HEK293T (cell line): ENCODE data around the gene FBXL19.
A peak's percentile ranks its signal among the peaks of the same experiment; 100 is the strongest.

Experiments used
- CTCF ChIA-PET: fragments of 350-600 bp; formaldehyde crosslinking; extraction: SDS; loops from one replicate; lab custom pipeline; 2021; ENCODE audit warnings: antibody characterized with exemption, inconsistent platforms; lab: Yijun Ruan, JAX
- POLR2A ChIA-PET: fragments of 350-600 bp; formaldehyde crosslinking; extraction: SDS; loops from one replicate; lab custom pipeline; 2020; ENCODE audit warnings: antibody characterized with exemption, inconsistent platforms; lab: Yijun Ruan, JAX
- DNase-seq: peaks from one replicate; pipeline ENCODE4 v3.0.0; 2012; ENCODE audit warnings: mixed read lengths; ENCODE audit errors: extremely low spot score
- ARNT ChIP-seq: fragments of 450-650 bp; IDR thresholded peaks from 2 replicates; pipeline ENCODE4 v1.6.1; 2017; ENCODE audit warnings: mild to moderate bottlenecking
- BHLHE40 ChIP-seq: fragments of 450-650 bp; IDR thresholded peaks from 2 replicates; pipeline ENCODE4 v1.6.1; 2016; ENCODE audit warnings: mild to moderate bottlenecking, moderate library complexity, borderline replicate concordance
- CTBP1 ChIP-seq: fragments of 450-650 bp; IDR thresholded peaks from 2 replicates; pipeline ENCODE4 v1.6.1; 2016; ENCODE audit warnings: borderline replicate concordance
- ELF4 ChIP-seq: fragments of 450-650 bp; IDR thresholded peaks from 2 replicates; pipeline ENCODE4 v1.6.1; 2017; ENCODE audit warnings: antibody characterized with exemption
- FOXA1 ChIP-seq: fragments of 450-650 bp; IDR thresholded peaks from 2 replicates; pipeline ENCODE4 v1.6.1; 2016; ENCODE audit warnings: mild to moderate bottlenecking
- FOXK2 ChIP-seq: fragments of 450-650 bp; IDR thresholded peaks from 2 replicates; pipeline ENCODE4 v1.6.1; 2016; ENCODE audit warnings: mild to moderate bottlenecking
- FOXM1 ChIP-seq: fragments of 450-650 bp; IDR thresholded peaks from 2 replicates; pipeline ENCODE4 v1.6.1; 2017; ENCODE audit warnings: mild to moderate bottlenecking, borderline replicate concordance
- HDGF ChIP-seq: fragments of 450-650 bp; IDR thresholded peaks from 2 replicates; pipeline ENCODE4 v1.6.1; 2017; ENCODE audit warnings: antibody characterized with exemption, borderline replicate concordance
- L3MBTL2 ChIP-seq: fragments of 450-650 bp; conservative IDR thresholded peaks from 2 replicates; pipeline ENCODE4 v1.6.1; 2016; ENCODE audit warnings: mild to moderate bottlenecking
- LEF1 ChIP-seq: fragments of 450-650 bp; IDR thresholded peaks from 2 replicates; pipeline ENCODE4 v1.6.1; 2017; ENCODE audit warnings: mild to moderate bottlenecking, borderline replicate concordance
- NFRKB ChIP-seq: fragments of 450-650 bp; IDR thresholded peaks from 2 replicates; pipeline ENCODE4 v1.6.1; 2016; ENCODE audit warnings: mild to moderate bottlenecking, moderate library complexity
- PKNOX1 ChIP-seq: fragments of 450-650 bp; IDR thresholded peaks from 2 replicates; pipeline ENCODE4 v1.6.1; 2016
- SP1 ChIP-seq: fragments of 450-650 bp; IDR thresholded peaks from 2 replicates; pipeline ENCODE4 v1.6.1; 2017
- SUZ12 ChIP-seq: fragments of 450-650 bp; IDR thresholded peaks from 2 replicates; pipeline ENCODE4 v1.6.1; 2016; ENCODE audit warnings: mild to moderate bottlenecking
- TARDBP ChIP-seq: fragments of 450-650 bp; IDR thresholded peaks from 2 replicates; pipeline ENCODE4 v1.6.1; 2016
- ZNF384 ChIP-seq: fragments of 450-650 bp; IDR thresholded peaks from 2 replicates; pipeline ENCODE4 v1.6.1; 2016

The FBXL19 gene

GRCh38 chr16:30974348-30974747, 51.0 kb downstream of the FBXL19 start:
- CTCF ChIA-PET, result interaction anchor here (0.7 kb wide), 1 partner anchor 95 kb away, joined by 3 read pairs; no protein-coding TSS in a partner anchor
- POLR2A ChIA-PET, result no interaction called here
- DNase-seq, result no peak
- TF ChIP-seq BHLHE40 (no peak), PKNOX1 (no peak), SUZ12 (no peak), LEF1 (no peak), ARNT (no peak), FOXK2 (no peak)

- TF ChIP-seq TARDBP, result no peak
- TF ChIP-seq HDGF, result no peak
- POLR2A ChIA-PET, result interaction anchor here (1.3 kb wide), 1 partner anchor 10 kb away, joined by 3 read pairs; no protein-coding TSS in a partner anchor
- no peak for DNase-seq
- CTCF ChIA-PET, result no interaction called here
Measured at GRCh38 chr16:30976486-30976885, 53.1 kb downstream of the FBXL19 start.

GRCh38 chr16:30977502-30977901, 54.1 kb downstream of the FBXL19 start:
- peak; percentile 80 for DNase-seq
- TF ChIP-seq TARDBP (no peak), FOXM1 (no peak), ZNF384 (no peak), ELF4 (no peak), BHLHE40 (no peak), ARNT (no peak), CTBP1 (no peak), L3MBTL2 (no peak), HDGF (no peak), PKNOX1 (no peak), FOXK2 (no peak), NFRKB (no peak), SUZ12 (no peak)
- ChIA-PET CTCF (interaction anchor here (0.9 to 1.7 kb wide), 4 partner anchors 19 to 1159 kb away, joined by 3 to 5 read pairs (median 4); no protein-coding TSS in a partner anchor), POLR2A (interaction anchor here (1.3 kb wide), 1 partner anchor 11 kb away, joined by 3 read pairs; no protein-coding TSS in a partner anchor)

DNA sequence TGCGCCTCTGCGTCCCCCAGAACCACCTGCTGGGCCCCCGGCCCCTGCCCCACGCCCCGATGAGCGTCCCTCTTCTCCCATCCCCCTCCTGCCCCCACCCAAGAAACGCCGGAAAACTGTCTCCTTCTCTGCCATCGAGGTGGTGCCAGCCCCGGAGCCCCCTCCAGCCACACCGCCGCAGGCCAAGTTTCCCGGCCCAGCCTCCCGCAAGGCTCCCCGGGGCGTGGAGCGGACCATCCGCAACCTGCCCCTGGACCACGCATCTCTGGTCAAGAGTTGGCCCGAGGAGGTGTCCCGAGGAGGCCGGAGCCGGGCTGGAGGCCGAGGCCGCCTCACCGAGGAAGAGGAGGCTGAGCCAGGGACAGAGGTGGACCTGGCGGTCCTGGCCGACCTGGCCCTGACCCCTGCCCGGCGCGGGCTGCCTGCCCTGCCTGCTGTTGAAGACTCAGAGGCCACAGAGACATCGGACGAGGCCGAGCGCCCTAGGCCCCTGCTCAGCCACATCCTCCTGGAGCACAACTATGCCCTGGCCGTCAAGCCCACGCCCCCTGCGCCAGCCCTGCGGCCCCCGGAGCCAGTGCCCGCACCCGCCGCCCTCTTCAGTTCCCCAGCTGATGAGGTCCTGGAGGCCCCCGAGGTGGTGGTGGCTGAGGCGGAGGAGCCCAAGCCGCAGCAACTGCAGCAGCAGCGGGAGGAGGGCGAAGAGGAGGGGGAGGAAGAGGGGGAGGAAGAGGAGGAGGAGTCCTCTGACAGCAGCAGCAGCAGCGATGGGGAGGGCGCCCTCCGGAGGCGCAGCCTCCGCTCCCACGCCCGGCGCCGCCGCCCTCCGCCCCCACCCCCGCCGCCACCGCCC, 56.0 kb downstream of the FBXL19 start:
- ChIA-PET CTCF (no interaction called here), POLR2A (no interaction called here)
- TF ChIP-seq LEF1 (no peak), CTBP1 (no peak), PKNOX1 (no peak), L3MBTL2 (no peak), FOXA1 (no peak), FOXM1 (no peak), ELF4 (no peak), TARDBP (no peak), ZNF384 (no peak), SUZ12 (no peak), SP1 (no peak), BHLHE40 (no peak), ARNT (no peak), NFRKB (no peak), HDGF (no peak), FOXK2 (no peak)
- no peak for DNase-seq

DNA sequence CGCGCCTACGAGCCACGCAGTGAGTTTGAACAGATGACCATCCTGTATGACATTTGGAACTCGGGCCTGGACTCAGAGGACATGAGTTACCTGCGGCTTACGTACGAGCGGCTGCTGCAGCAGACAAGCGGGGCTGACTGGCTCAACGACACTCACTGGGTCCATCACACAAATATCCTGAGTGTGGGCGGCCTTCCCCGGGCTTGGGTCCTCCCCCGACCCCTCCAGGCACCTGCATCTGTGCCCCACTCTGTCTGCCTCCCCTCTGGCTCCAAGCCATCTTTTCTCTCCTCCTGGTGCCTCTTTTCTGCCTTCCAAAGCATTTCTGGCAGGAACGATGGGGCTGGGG, 56.6 kb downstream of the FBXL19 start:
- no peak for DNase-seq
- no peak for TF ChIP-seq PKNOX1
- TF ChIP-seq BHLHE40, result no peak
- no peak for TF ChIP-seq L3MBTL2
- no peak for TF ChIP-seq FOXA1
- TF ChIP-seq ARNT, result no peak
- no peak for TF ChIP-seq CTBP1
- no peak for TF ChIP-seq FOXM1
- TF ChIP-seq LEF1, result no peak
- TF ChIP-seq ELF4, result no peak
- no peak for TF ChIP-seq FOXK2
- no peak for TF ChIP-seq SP1
- TF ChIP-seq NFRKB, result no peak
- TF ChIP-seq ZNF384, result no peak
- no peak for TF ChIP-seq TARDBP
- TF ChIP-seq HDGF, result no peak
- no peak for TF ChIP-seq SUZ12
- POLR2A ChIA-PET, result no interaction called here
- CTCF ChIA-PET, result no interaction called here

DNA sequence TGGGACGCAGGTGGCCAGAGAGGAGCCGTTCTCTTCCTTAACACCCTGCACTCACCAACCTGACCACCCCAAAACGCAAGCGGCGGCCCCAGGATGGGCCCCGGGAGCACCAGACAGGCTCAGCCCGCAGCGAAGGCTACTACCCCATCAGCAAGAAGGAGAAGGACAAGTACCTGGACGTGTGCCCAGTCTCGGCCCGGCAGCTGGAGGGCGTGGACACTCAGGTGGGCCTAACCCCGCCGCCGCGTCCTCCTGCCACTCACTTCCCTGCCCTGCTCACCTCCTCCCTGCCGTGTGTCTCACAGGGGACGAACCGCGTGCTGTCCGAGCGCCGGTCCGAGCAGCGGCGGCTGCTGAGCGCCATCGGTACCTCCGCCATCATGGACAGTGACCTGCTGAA, 57.1 kb downstream of the FBXL19 start:
- POLR2A ChIA-PET, result no interaction called here
- CTCF ChIA-PET, result no interaction called here
- TF ChIP-seq NFRKB (no peak), FOXA1 (no peak), TARDBP (no peak), FOXK2 (no peak), PKNOX1 (no peak), HDGF (no peak), CTBP1 (no peak), SP1 (no peak), FOXM1 (no peak), LEF1 (no peak), L3MBTL2 (no peak), ZNF384 (no peak), ELF4 (no peak), BHLHE40 (no peak), SUZ12 (no peak), ARNT (no peak)

More for the DNA sequence above, 57.1 kb downstream of the FBXL19 start:
- DNase-seq, result no peak
